Measurements from ENCODE around the gene ADAMTSL3.

ADAMTSL3 gene

GRCh38 chr15:83833569-83833968, 179.6 kb downstream of the ADAMTSL3 start:
- TF ChIP-seq RAD21 (IDR thresholded peaks at IDR 0.05; ENCODE audit: low read depth) (no peak), USF1 (IDR thresholded peaks at IDR 0.05) (no peak), YY1 (IDR thresholded peaks at IDR 0.05; ENCODE audit: low read depth) (no peak), ZBTB7A (IDR thresholded peaks at IDR 0.05; ENCODE audit: low read depth) (no peak), NFIC (IDR thresholded peaks at IDR 0.05) (no peak), EGR1 (IDR thresholded peaks at IDR 0.05) (no peak), FOXM1 (IDR thresholded peaks at IDR 0.05; ENCODE audit: borderline replicate concordance, low read depth) (no peak), CEBPB (IDR thresholded peaks at IDR 0.05) (no peak), TCF12 (IDR thresholded peaks at IDR 0.05; ENCODE audit: low read depth) (no peak), CREB1 (IDR thresholded peaks at IDR 0.05; ENCODE audit: low read depth) (no peak), EP300 (IDR thresholded peaks at IDR 0.05; ENCODE audit: borderline replicate concordance) (no peak), TAF1 (IDR thresholded peaks at IDR 0.05; ENCODE audit: low read depth) (no peak), TEAD4 (IDR thresholded peaks at IDR 0.05) (no peak), REST (IDR thresholded peaks at IDR 0.05; ENCODE audit: low read depth) (no peak), MAX (IDR thresholded peaks at IDR 0.05) (no peak)

GRCh38 chr15:83835479-83835878, 181.6 kb downstream of the ADAMTSL3 start:
- TF ChIP-seq CEBPB (IDR thresholded peaks at IDR 0.05): no peak

- TF ChIP-seq ZBTB7A (IDR thresholded peaks at IDR 0.05; ENCODE audit: low read depth): no peak
- TF ChIP-seq TAF1 (IDR thresholded peaks at IDR 0.05; ENCODE audit: low read depth): no peak
- TF ChIP-seq RAD21 (IDR thresholded peaks at IDR 0.05; ENCODE audit: low read depth): peak; percentile 67
Observed at GRCh38 chr15:83837945-83838571, 184.1 kb downstream of the ADAMTSL3 start.

- TF ChIP-seq EP300 (IDR thresholded peaks at IDR 0.05; ENCODE audit: borderline replicate concordance): no peak
- TF ChIP-seq REST (IDR thresholded peaks at IDR 0.05; ENCODE audit: low read depth): no peak
- TF ChIP-seq NFIC (IDR thresholded peaks at IDR 0.05): no peak
- TF ChIP-seq EGR1 (IDR thresholded peaks at IDR 0.05): no peak
- TF ChIP-seq USF1 (IDR thresholded peaks at IDR 0.05): no peak
- no peak for TF ChIP-seq TEAD4 (IDR thresholded peaks at IDR 0.05)
- TF ChIP-seq CEBPB (IDR thresholded peaks at IDR 0.05): no peak
- no peak for TF ChIP-seq FOXM1 (IDR thresholded peaks at IDR 0.05; ENCODE audit: borderline replicate concordance, low read depth)
- no peak for TF ChIP-seq CREB1 (IDR thresholded peaks at IDR 0.05; ENCODE audit: low read depth)
- no peak for TF ChIP-seq TCF12 (IDR thresholded peaks at IDR 0.05; ENCODE audit: low read depth)
- no peak for TF ChIP-seq YY1 (IDR thresholded peaks at IDR 0.05; ENCODE audit: low read depth)
- TF ChIP-seq MAX (IDR thresholded peaks at IDR 0.05): no peak
- no peak for TF ChIP-seq RAD21 (IDR thresholded peaks at IDR 0.05; ENCODE audit: low read depth)
- no peak for TF ChIP-seq TAF1 (IDR thresholded peaks at IDR 0.05; ENCODE audit: low read depth)
- no peak for TF ChIP-seq ZBTB7A (IDR thresholded peaks at IDR 0.05; ENCODE audit: low read depth)
Observed at GRCh38 chr15:83838763-83839162, 184.8 kb downstream of the ADAMTSL3 start.

GRCh38 chr15:83842281-83842680, 188.4 kb downstream of the ADAMTSL3 start:
- TF ChIP-seq EGR1 (IDR thresholded peaks at IDR 0.05): no peak
- TF ChIP-seq NFIC (IDR thresholded peaks at IDR 0.05): no peak
- TF ChIP-seq TCF12 (IDR thresholded peaks at IDR 0.05; ENCODE audit: low read depth): no peak
- no peak for TF ChIP-seq EP300 (IDR thresholded peaks at IDR 0.05; ENCODE audit: borderline replicate concordance)
- no peak for TF ChIP-seq REST (IDR thresholded peaks at IDR 0.05; ENCODE audit: low read depth)
- no peak for TF ChIP-seq CREB1 (IDR thresholded peaks at IDR 0.05; ENCODE audit: low read depth)
- no peak for TF ChIP-seq ZBTB7A (IDR thresholded peaks at IDR 0.05; ENCODE audit: low read depth)
- TF ChIP-seq YY1 (IDR thresholded peaks at IDR 0.05; ENCODE audit: low read depth): no peak
- no peak for TF ChIP-seq FOXM1 (IDR thresholded peaks at IDR 0.05; ENCODE audit: borderline replicate concordance, low read depth)
- no peak for TF ChIP-seq CEBPB (IDR thresholded peaks at IDR 0.05)
- TF ChIP-seq TAF1 (IDR thresholded peaks at IDR 0.05; ENCODE audit: low read depth): no peak
- no peak for TF ChIP-seq USF1 (IDR thresholded peaks at IDR 0.05)
- TF ChIP-seq MAX (IDR thresholded peaks at IDR 0.05): no peak
- TF ChIP-seq RAD21 (IDR thresholded peaks at IDR 0.05; ENCODE audit: low read depth): no peak
- TF ChIP-seq TEAD4 (IDR thresholded peaks at IDR 0.05): no peak
